HG02981 (cell line): Measurements from ENCODE around the gene HINT3.
A peak's percentile ranks its signal among the peaks of the same experiment; 100 is the strongest.
"Not testable (repeated sequence)": the region's sequence is repeated elsewhere in the genome, so short reads cannot be mapped to it uniquely, and the experiment has no call there.

Experiments
- ATAC-seq: cut with Tn5 transposase; IDR thresholded peaks from one replicate; pipeline ENCODE4 v1.9.1; 2021; ENCODE audit warnings: mild to moderate bottlenecking, moderate library complexity; ENCODE audit not compliant: unreplicated experiment

HINT3 gene

GRCh38 chr6:125995972-125996580 lies 39.5 kb downstream of the HINT3 start:
- ATAC-seq = peak; percentile 96

GRCh38 chr6:126002755-126003679 lies 46.4 kb downstream of the HINT3 start:
- no peak for ATAC-seq

GRCh38 chr6:126007800-126008199 lies 51.2 kb downstream of the HINT3 start:
- no peak for ATAC-seq

GRCh38 chr6:126010040-126010439 lies 53.5 kb downstream of the HINT3 start:
- no peak for ATAC-seq

- no peak for ATAC-seq
Measured at GRCh38 chr6:126015863-126016262, 59.3 kb downstream of the HINT3 start.

- no peak for ATAC-seq
Measured at GRCh38 chr6:126016591-126016990, 60.0 kb downstream of the HINT3 start.

- no peak for ATAC-seq
Measured at GRCh38 chr6:126017668-126018067, 61.1 kb downstream of the HINT3 start.

GRCh38 chr6:126020305-126021050 lies 63.9 kb downstream of the HINT3 start:
- no peak for ATAC-seq

- not testable (repeated sequence) for ATAC-seq
Measured at GRCh38 chr6:126023474-126023873, 66.9 kb downstream of the HINT3 start.

- ATAC-seq = no peak
Measured at GRCh38 chr6:126026001-126026400, 69.4 kb downstream of the HINT3 start.

- ATAC-seq = no peak
Measured at GRCh38 chr6:126027601-126028000, 71.0 kb downstream of the HINT3 start.
